HepG2 (cell line): Measurements from ENCODE around the gene SRD5A3. TPM values are rescaled to one million over a fixed set of nuclear protein-coding genes. Genes with fewer than 3 reads are reported as not detected.
A peak's percentile ranks its signal among the peaks of the same experiment; 100 is the strongest.

ENCODE experiments used
- CEBPB ChIP-seq: IDR thresholded peaks from 2 replicates; pipeline ENCODE4 v1.6.1; 2011; ENCODE audit warnings: low read depth, low read length, improper control_type of control experiment, borderline replicate concordance
- FOXM1 ChIP-seq: sonication (generic); formaldehyde crosslinking; IDR thresholded peaks from 2 replicates; pipeline ENCODE4 v1.5.0; 2020; ENCODE audit warnings: missing genetic modification reagents
- JARID2 ChIP-seq: sonication (generic); formaldehyde crosslinking; IDR thresholded peaks from 2 replicates; pipeline ENCODE4 v1.8.1; 2023; ENCODE audit warnings: missing genetic modification reagents, inconsistent platforms; ENCODE audit not compliant: insufficient replicate concordance
- MIER2 ChIP-seq: IDR thresholded peaks from 2 replicates; pipeline ENCODE4 v1.6.1; 2016; ENCODE audit warnings: missing biosample characterization, missing genetic modification reagents
- MLLT10 ChIP-seq: sonication (generic); formaldehyde crosslinking; IDR thresholded peaks from 2 replicates; pipeline ENCODE4 v1.4.0; 2020; ENCODE audit warnings: missing genetic modification reagents
- MYC ChIP-seq: sonication (generic); formaldehyde crosslinking; IDR thresholded peaks from 2 replicates; pipeline ENCODE4 v1.9.0; 2021; ENCODE audit warnings: missing genetic modification reagents, borderline replicate concordance
- NR2F1 ChIP-seq, 2 experiments: fragments of 450-650 bp in 1 of 2; formaldehyde crosslinking in 1 of 2; IDR thresholded peaks; 2 replicates each; pipeline versions ENCODE4 v1.5.0 to v1.6.1; 2016 to 2020; ENCODE audit warnings: mild to moderate bottlenecking in 1 of 2, missing compliant biosample characterization in 1 of 2, missing genetic modification reagents in 1 of 2, moderate library complexity in 1 of 2
- NRL ChIP-seq: sonication (generic); formaldehyde crosslinking; IDR thresholded peaks from 2 replicates; pipeline ENCODE4 v1.5.0; 2020; ENCODE audit warnings: missing genetic modification reagents, mild to moderate bottlenecking, moderate library complexity, borderline replicate concordance
- PLRG1 ChIP-seq: fragments of 450-650 bp; conservative IDR thresholded peaks from 2 replicates; pipeline ENCODE4 v1.6.1; 2016
- SIN3B ChIP-seq: fragments of 150-350 bp; IDR thresholded peaks from 2 replicates; pipeline ENCODE4 v1.6.1; 2014; ENCODE audit warnings: low read length
- SOX6 ChIP-seq, 2 experiments: fragments of 450-650 bp in 1 of 2; sonication (generic) in 1 of 2; formaldehyde crosslinking in 1 of 2; IDR thresholded peaks; 2 replicates each; pipeline versions ENCODE4 v1.4.0 to v1.6.1; 2017 to 2020; ENCODE audit warnings: antibody characterized with exemption in 1 of 2, mild to moderate bottlenecking in 1 of 2, missing genetic modification reagents in 1 of 2
- TEAD3 ChIP-seq: optimal IDR thresholded peaks from 2 replicates; pipeline ENCODE3; 2016; ENCODE audit warnings: borderline replicate concordance
- TRIM24 ChIP-seq: sonication (generic); formaldehyde crosslinking; IDR thresholded peaks from 2 replicates; pipeline ENCODE4 v1.8.0; 2022; ENCODE audit warnings: mild to moderate bottlenecking, missing genetic modification reagents
- ZBTB20 ChIP-seq: sonication (generic); formaldehyde crosslinking; IDR thresholded peaks from 2 replicates; pipeline ENCODE4 v1.8.1; 2023; ENCODE audit warnings: missing genetic modification reagents, low read depth, mild to moderate bottlenecking, borderline replicate concordance
- ZNF709 ChIP-seq: sonication (generic); formaldehyde crosslinking; IDR thresholded peaks from 2 replicates; pipeline ENCODE4 v1.5.0; 2020; ENCODE audit warnings: mild to moderate bottlenecking, missing genetic modification reagents
- ZSCAN20 ChIP-seq: sonication (generic); formaldehyde crosslinking; IDR thresholded peaks from 2 replicates; pipeline ENCODE4 v1.4.0; 2020; ENCODE audit warnings: missing genetic modification reagents, mild to moderate bottlenecking, borderline replicate concordance
- ZSCAN25 ChIP-seq: sonication (generic); formaldehyde crosslinking; IDR thresholded peaks from 2 replicates; pipeline ENCODE4 v1.8.0; 2022; ENCODE audit warnings: mild to moderate bottlenecking, missing genetic modification reagents
- polyA plus RNA-seq, 8 experiments: library from polyadenylated mRNA; depleted of rRNA in 3 of 8; stranded (reverse) in 7 of 8; unstranded in 1 of 8; fragments of >200 nt; fragmentation: Illumina TruSeq in 4 of 8; extraction: Trizol in 4 of 8; gene quantifications; 2 replicates each; pipeline versions ENCODE4 v1.2.1 to v1.2.3, GENCODE V29; 2011 to 2016; ENCODE audit warnings: low read depth in 4 of 8, missing spikeins in 1 of 8, mixed read lengths in 1 of 8; ENCODE audit not compliant: insufficient read depth in 1 of 8
- total RNA-seq, 5 experiments: library from RNA; depleted of rRNA; stranded (reverse); fragments of >200 nt; fragmentation: Illumina TruSeq; extraction: Trizol; gene quantifications; 2 replicates each; pipeline ENCODE4 v1.2.3, GENCODE V29; 2016; ENCODE audit warnings: low read depth in 1 of 5
- TF ChIP-seq, protein P1 (sequence below): sonication (generic); formaldehyde crosslinking; IDR thresholded peaks from 2 replicates; pipeline ENCODE4 v1.4.0; 2020; ENCODE audit warnings: missing genetic modification reagents, mild to moderate bottlenecking, borderline replicate concordance
- TF ChIP-seq, protein P2 (sequence below): sonication (generic); formaldehyde crosslinking; IDR thresholded peaks from 2 replicates; pipeline ENCODE4 v1.8.1; 2023; ENCODE audit warnings: mild to moderate bottlenecking, missing genetic modification reagents
- TF ChIP-seq, protein P3 (sequence below): IDR thresholded peaks from 2 replicates; pipeline ENCODE4 v1.6.1; 2016; ENCODE audit warnings: missing compliant biosample characterization, missing genetic modification reagents, borderline replicate concordance
- TF ChIP-seq, protein P4 (sequence below): IDR thresholded peaks from 2 replicates; pipeline ENCODE4 v1.6.1; 2012; ENCODE audit warnings: low read length, improper control_type of control experiment
- TF ChIP-seq, protein P5 (sequence below): sonication (generic); formaldehyde crosslinking; IDR thresholded peaks from 2 replicates; pipeline ENCODE4 v1.4.0; 2020; ENCODE audit warnings: missing genetic modification reagents, mild to moderate bottlenecking, borderline replicate concordance

Gene SRD5A3
- total and polyA plus RNA-seq, 2 of the 13 experiments (the other 11 are each of a cell fraction or from before 2014, with no cell fraction given): 12.4 to 18.4 TPM

DNA sequence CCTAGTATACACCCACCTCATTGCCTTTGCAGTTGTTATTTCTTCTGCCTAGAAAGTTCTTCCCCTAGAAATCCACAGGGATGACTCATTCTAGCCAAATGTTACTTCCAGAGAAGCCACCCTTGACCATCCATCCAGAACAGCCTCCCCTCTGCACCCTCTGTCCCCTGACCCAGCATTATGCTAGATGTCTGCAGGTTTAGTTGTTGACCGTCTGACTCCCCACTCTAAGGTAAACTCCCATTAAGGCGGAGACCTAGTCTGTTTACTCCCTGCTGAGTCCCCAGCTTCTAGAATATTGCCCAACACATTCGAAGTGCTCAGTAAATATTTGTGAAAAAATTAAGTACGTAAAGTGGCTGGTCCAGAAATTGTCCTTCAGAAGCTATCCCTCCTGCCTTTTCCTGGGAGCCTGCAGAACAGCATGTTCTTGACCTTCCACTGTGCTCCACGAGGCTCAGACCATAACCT, 11.0 kb downstream of the SRD5A3 start (continued):
- TF ChIP-seq, protein P1, sequence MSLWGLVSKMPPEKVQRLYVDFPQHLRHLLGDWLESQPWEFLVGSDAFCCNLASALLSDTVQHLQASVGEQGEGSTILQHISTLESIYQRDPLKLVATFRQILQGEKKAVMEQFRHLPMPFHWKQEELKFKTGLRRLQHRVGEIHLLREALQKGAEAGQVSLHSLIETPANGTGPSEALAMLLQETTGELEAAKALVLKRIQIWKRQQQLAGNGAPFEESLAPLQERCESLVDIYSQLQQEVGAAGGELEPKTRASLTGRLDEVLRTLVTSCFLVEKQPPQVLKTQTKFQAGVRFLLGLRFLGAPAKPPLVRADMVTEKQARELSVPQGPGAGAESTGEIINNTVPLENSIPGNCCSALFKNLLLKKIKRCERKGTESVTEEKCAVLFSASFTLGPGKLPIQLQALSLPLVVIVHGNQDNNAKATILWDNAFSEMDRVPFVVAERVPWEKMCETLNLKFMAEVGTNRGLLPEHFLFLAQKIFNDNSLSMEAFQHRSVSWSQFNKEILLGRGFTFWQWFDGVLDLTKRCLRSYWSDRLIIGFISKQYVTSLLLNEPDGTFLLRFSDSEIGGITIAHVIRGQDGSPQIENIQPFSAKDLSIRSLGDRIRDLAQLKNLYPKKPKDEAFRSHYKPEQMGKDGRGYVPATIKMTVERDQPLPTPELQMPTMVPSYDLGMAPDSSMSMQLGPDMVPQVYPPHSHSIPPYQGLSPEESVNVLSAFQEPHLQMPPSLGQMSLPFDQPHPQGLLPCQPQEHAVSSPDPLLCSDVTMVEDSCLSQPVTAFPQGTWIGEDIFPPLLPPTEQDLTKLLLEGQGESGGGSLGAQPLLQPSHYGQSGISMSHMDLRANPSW: no peak
- no peak for TF ChIP-seq MYC (CRISPR knock-in tag)
- TF ChIP-seq, protein P2, sequence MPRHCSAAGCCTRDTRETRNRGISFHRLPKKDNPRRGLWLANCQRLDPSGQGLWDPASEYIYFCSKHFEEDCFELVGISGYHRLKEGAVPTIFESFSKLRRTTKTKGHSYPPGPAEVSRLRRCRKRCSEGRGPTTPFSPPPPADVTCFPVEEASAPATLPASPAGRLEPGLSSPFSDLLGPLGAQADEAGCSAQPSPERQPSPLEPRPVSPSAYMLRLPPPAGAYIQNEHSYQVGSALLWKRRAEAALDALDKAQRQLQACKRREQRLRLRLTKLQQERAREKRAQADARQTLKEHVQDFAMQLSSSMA (CRISPR knock-in tag): no peak
- TF ChIP-seq ZSCAN25 (CRISPR knock-in tag): no peak
- no peak for TF ChIP-seq SIN3B
- no peak for TF ChIP-seq TEAD3 (CRISPR knock-in tag)
- no peak for TF ChIP-seq ZBTB20 (CRISPR knock-in tag)
- TF ChIP-seq, protein P3, sequence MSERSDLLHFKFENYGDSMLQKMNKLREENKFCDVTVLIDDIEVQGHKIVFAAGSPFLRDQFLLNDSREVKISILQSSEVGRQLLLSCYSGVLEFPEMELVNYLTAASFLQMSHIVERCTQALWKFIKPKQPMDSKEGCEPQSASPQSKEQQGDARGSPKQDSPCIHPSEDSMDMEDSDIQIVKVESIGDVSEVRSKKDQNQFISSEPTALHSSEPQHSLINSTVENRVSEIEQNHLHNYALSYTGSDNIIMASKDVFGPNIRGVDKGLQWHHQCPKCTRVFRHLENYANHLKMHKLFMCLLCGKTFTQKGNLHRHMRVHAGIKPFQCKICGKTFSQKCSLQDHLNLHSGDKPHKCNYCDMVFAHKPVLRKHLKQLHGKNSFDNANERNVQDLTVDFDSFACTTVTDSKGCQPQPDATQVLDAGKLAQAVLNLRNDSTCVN (CRISPR knock-in tag): peak; percentile 98
- TF ChIP-seq, protein P4, sequence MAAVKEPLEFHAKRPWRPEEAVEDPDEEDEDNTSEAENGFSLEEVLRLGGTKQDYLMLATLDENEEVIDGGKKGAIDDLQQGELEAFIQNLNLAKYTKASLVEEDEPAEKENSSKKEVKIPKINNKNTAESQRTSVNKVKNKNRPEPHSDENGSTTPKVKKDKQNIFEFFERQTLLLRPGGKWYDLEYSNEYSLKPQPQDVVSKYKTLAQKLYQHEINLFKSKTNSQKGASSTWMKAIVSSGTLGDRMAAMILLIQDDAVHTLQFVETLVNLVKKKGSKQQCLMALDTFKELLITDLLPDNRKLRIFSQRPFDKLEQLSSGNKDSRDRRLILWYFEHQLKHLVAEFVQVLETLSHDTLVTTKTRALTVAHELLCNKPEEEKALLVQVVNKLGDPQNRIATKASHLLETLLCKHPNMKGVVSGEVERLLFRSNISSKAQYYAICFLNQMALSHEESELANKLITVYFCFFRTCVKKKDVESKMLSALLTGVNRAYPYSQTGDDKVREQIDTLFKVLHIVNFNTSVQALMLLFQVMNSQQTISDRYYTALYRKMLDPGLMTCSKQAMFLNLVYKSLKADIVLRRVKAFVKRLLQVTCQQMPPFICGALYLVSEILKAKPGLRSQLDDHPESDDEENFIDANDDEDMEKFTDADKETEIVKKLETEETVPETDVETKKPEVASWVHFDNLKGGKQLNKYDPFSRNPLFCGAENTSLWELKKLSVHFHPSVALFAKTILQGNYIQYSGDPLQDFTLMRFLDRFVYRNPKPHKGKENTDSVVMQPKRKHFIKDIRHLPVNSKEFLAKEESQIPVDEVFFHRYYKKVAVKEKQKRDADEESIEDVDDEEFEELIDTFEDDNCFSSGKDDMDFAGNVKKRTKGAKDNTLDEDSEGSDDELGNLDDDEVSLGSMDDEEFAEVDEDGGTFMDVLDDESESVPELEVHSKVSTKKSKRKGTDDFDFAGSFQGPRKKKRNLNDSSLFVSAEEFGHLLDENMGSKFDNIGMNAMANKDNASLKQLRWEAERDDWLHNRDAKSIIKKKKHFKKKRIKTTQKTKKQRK: no peak
- no peak for TF ChIP-seq PLRG1
- TF ChIP-seq FOXM1: no peak
- no peak for TF ChIP-seq SOX6 (IDR thresholded peaks at IDR 0.05)
- 0 out of 2 replicates have a peak, but pooled peaks have one; percentile 31 for TF ChIP-seq SOX6 (CRISPR knock-in tag; IDR thresholded peaks at IDR 0.05)
- TF ChIP-seq ZNF709 (CRISPR knock-in tag): no peak
- no peak for TF ChIP-seq ZSCAN20 (CRISPR knock-in tag)
- TF ChIP-seq JARID2 (CRISPR knock-in tag): no peak
- TF ChIP-seq TRIM24 (CRISPR knock-in tag): no peak
- no peak for TF ChIP-seq MIER2
- peak; percentile 54; the same call in 1 of the 2 replicates for TF ChIP-seq CEBPB
- TF ChIP-seq MLLT10 (CRISPR knock-in tag): no peak
- no peak for TF ChIP-seq NRL (CRISPR knock-in tag)
- no peak for TF ChIP-seq NR2F1 (CRISPR knock-in tag; IDR thresholded peaks at IDR 0.05)
- TF ChIP-seq, protein P5, sequence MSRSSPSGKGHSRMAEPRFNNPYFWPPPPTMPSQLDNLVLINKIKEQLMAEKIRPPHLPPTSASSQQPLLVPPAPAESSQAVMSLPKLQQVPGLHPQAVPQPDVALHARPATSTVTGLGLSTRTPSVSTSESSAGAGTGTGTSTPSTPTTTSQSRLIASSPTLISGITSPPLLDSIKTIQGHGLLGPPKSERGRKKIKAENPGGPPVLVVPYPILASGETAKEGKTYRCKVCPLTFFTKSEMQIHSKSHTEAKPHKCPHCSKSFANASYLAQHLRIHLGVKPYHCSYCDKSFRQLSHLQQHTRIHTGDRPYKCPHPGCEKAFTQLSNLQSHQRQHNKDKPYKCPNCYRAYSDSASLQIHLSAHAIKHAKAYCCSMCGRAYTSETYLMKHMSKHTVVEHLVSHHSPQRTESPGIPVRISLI (CRISPR knock-in tag): no peak
